ENCODE data around the gene DIO3. TPM values are rescaled to one million over a fixed set of nuclear protein-coding genes. Genes with fewer than 3 reads are reported as not detected.
A peak's percentile ranks its signal among the peaks of the same experiment; 100 is the strongest.

DIO3 gene
- total and polyA plus RNA-seq, 2 experiments from 2014 or later: 18.4 to 51.1 TPM

GRCh38 chr14:101540481-101541462, 20.5 kb upstream of the DIO3 start:
- no peaks in the 10 kb centered on the region for H4K20me1 ChIP-seq (ENCODE audit: insufficient read depth, poor library complexity, severe bottlenecking)
- H3K36me3 ChIP-seq (replicated peaks; ENCODE audit: insufficient read depth, low read depth): no peaks in the 10 kb centered on the region
- TF ChIP-seq EZH2 (IDR thresholded peaks at IDR 0.05; ENCODE audit: borderline replicate concordance): no peak
- TF ChIP-seq CTCF (IDR thresholded peaks at IDR 0.05; ENCODE audit: poor library complexity): no peak
- no peak for TF ChIP-seq EZH2phosphoT487 (IDR thresholded peaks at IDR 0.05; ENCODE audit: low read depth, severe bottlenecking, unreplicated experiment)
- no peak overlapping the region for H3K4me2 ChIP-seq
- H3K9me2 ChIP-seq (replicated peaks; ENCODE audit: insufficient read depth): no peaks in the 10 kb centered on the region
- no peak overlapping the region for H3K4me3 ChIP-seq
- H3K4me1 ChIP-seq (ENCODE audit: insufficient read depth): peaks cover 15% of the 10 kb centered on the region
- H2AFZ ChIP-seq: no peak overlapping the region
- no peaks in the 10 kb centered on the region for H3K27me3 ChIP-seq
- DNase-seq (ENCODE audit: low spot score): no peak
- H3K27ac ChIP-seq: no peak overlapping the region
- H3K9me3 ChIP-seq (ENCODE audit: low read depth): no peaks in the 10 kb centered on the region
- WGBS (ENCODE audit: low lambda C conversion rate, missing lambda C conversion rate): 95% methylated on average over 22 of the region's 22 CpGs
- H3K79me2 ChIP-seq: no peaks in the 10 kb centered on the region

GRCh38 chr14:101542391-101542790, 18.9 kb upstream of the DIO3 start:
- Histone ChIP-seq H3K36me3 (replicated peaks; ENCODE audit: insufficient read depth, low read depth) (no peaks in the 10 kb centered on the region), H3K4me2 (no peak overlapping the region), H3K4me1 (ENCODE audit: insufficient read depth) (peaks cover 12% of the 10 kb centered on the region), H3K27ac (peak overlapping the region; percentile 89), H2AFZ (no peak overlapping the region), H4K20me1 (ENCODE audit: insufficient read depth, poor library complexity, severe bottlenecking) (no peaks in the 10 kb centered on the region), H3K9me3 (ENCODE audit: low read depth) (no peaks in the 10 kb centered on the region), H3K27me3 (no peaks in the 10 kb centered on the region), H3K4me3 (no peak overlapping the region), H3K79me2 (no peaks in the 10 kb centered on the region), H3K9me2 (replicated peaks; ENCODE audit: insufficient read depth) (no peaks in the 10 kb centered on the region)
- TF ChIP-seq CTCF (IDR thresholded peaks at IDR 0.05; ENCODE audit: poor library complexity) (no peak), EZH2phosphoT487 (IDR thresholded peaks at IDR 0.05; ENCODE audit: low read depth, severe bottlenecking, unreplicated experiment) (no peak), EZH2 (IDR thresholded peaks at IDR 0.05; ENCODE audit: borderline replicate concordance) (no peak)
- DNase-seq (ENCODE audit: low spot score): peak; percentile 79
- WGBS (ENCODE audit: low lambda C conversion rate, missing lambda C conversion rate): 58% methylated on average over 9 of the region's 9 CpGs

GRCh38 chr14:101543814-101544213, 17.5 kb upstream of the DIO3 start:
- H3K9me2 ChIP-seq (replicated peaks; ENCODE audit: insufficient read depth): no peaks in the 10 kb centered on the region
- no peaks in the 10 kb centered on the region for H3K36me3 ChIP-seq (replicated peaks; ENCODE audit: insufficient read depth, low read depth)
- no peak overlapping the region for H2AFZ ChIP-seq
- 99% methylated on average over 16 of the region's 16 CpGs for WGBS (ENCODE audit: low lambda C conversion rate, missing lambda C conversion rate)
- no peak overlapping the region for H3K4me2 ChIP-seq
- no peak for DNase-seq (ENCODE audit: low spot score)
- H3K79me2 ChIP-seq: no peaks in the 10 kb centered on the region
- H4K20me1 ChIP-seq (ENCODE audit: insufficient read depth, poor library complexity, severe bottlenecking): no peaks in the 10 kb centered on the region
- TF ChIP-seq EZH2 (IDR thresholded peaks at IDR 0.05; ENCODE audit: borderline replicate concordance) (no peak), EZH2phosphoT487 (IDR thresholded peaks at IDR 0.05; ENCODE audit: low read depth, severe bottlenecking, unreplicated experiment) (no peak), CTCF (IDR thresholded peaks at IDR 0.05; ENCODE audit: poor library complexity) (no peak)
- no peak overlapping the region for H3K27ac ChIP-seq
- H3K4me1 ChIP-seq (ENCODE audit: insufficient read depth): peaks cover 12% of the 10 kb centered on the region
- H3K4me3 ChIP-seq: no peak overlapping the region
- no peaks in the 10 kb centered on the region for H3K27me3 ChIP-seq
- no peaks in the 10 kb centered on the region for H3K9me3 ChIP-seq (ENCODE audit: low read depth)
